ENCODE results near the gene TBL3.

Gene TBL3

GRCh38 chr16:1942047-1942809, 29.6 kb upstream of the TBL3 start:
- H3K27ac ChIP-seq = no peak overlapping the region; the same call in 1 of the 2 replicates
- no peak for TF ChIP-seq CTCF (IDR thresholded peaks at IDR 0.05; ENCODE audit: low read depth, low read length)
- no peaks in the 10 kb centered on the region for H3K9me3 ChIP-seq (ENCODE audit: severe bottlenecking)
- H3K4me3 ChIP-seq (ENCODE audit: low read depth, low read length) = peak overlapping the region; percentile 76
- DNase-seq = no peak
- H3K36me3 ChIP-seq = peaks cover 16% of the 10 kb centered on the region
- no peaks in the 10 kb centered on the region for H3K27me3 ChIP-seq (ENCODE audit: insufficient read depth, low read depth, severe bottlenecking)

DNA sequence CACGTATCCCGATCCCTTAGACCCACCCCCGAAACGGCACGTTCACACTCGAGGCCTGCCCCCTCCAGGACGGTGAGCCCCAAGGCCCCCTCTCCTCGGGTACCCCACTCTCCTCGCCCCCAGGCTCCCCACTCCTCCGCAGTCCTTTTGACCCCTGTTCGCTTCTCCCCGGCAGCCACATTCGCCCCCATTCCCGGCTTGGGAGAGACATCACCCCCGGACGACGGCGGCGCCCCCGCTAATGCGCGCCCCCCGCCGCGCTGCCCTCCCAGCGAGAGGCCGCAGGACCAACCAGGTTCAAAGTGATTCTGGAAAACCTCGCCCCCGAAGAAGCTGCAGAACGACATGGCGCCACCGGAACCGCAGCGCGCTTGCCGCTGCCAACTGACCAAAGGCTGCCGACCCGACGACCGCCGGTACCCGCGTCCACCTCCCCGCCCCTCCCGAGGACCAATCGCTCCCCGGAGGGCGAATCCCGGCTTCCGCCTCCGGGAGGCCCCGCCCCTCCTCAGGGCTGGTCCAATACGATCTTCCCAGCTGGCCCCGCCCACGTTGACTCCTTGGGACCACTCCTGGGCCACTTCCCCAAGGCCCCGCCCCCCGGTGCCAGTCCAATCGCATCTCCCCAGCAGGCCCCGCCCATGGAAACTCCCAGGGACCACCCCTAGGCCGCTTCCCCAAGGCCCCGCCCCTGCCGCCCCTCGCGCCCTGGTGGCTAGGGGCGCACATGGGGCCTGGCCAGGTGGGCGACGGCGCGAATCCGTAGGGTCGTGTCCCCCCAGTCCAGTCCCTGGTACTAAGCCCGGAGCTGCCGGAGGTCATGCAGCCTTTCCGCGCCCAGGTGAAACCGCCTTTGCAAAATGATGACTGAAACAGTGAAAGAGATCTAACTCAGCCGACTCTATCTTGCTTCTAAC, 28.8 kb upstream of the TBL3 start, which contains the start of gene MSRB1:
Gene MSRB1, minus strand, starts transcription at position 390 of the 917 bp plus-strand sequence. Its CDS starts 43 bp downstream, at position 347.
- Histone ChIP-seq H3K36me3 (peaks cover 15% of the 10 kb centered on the region), H3K4me3 (ENCODE audit: low read depth, low read length) (peak within 1 kb of the TSS; percentile 76), H3K9me3 (ENCODE audit: severe bottlenecking) (no peaks in the 10 kb centered on the region), H3K27ac (peak within 1 kb of the TSS; percentile 16; the same call in 1 of the 2 replicates), H3K27me3 (ENCODE audit: insufficient read depth, low read depth, severe bottlenecking) (no peaks in the 10 kb centered on the region)
- no peak for TF ChIP-seq CTCF (IDR thresholded peaks at IDR 0.05; ENCODE audit: low read depth, low read length)
- peak; percentile 99 for DNase-seq

- no peak for DNase-seq
- Histone ChIP-seq H3K27me3 (ENCODE audit: insufficient read depth, low read depth, severe bottlenecking) (no peaks in the 10 kb centered on the region), H3K4me3 (ENCODE audit: low read depth, low read length) (no peak overlapping the region), H3K36me3 (peaks cover 4% of the 10 kb centered on the region), H3K9me3 (ENCODE audit: severe bottlenecking) (no peaks in the 10 kb centered on the region), H3K27ac (no peak overlapping the region)
- TF ChIP-seq CTCF (IDR thresholded peaks at IDR 0.05; ENCODE audit: low read depth, low read length) = no peak
Measured at GRCh38 chr16:1944612-1945199, 27.1 kb upstream of the TBL3 start.

DNA sequence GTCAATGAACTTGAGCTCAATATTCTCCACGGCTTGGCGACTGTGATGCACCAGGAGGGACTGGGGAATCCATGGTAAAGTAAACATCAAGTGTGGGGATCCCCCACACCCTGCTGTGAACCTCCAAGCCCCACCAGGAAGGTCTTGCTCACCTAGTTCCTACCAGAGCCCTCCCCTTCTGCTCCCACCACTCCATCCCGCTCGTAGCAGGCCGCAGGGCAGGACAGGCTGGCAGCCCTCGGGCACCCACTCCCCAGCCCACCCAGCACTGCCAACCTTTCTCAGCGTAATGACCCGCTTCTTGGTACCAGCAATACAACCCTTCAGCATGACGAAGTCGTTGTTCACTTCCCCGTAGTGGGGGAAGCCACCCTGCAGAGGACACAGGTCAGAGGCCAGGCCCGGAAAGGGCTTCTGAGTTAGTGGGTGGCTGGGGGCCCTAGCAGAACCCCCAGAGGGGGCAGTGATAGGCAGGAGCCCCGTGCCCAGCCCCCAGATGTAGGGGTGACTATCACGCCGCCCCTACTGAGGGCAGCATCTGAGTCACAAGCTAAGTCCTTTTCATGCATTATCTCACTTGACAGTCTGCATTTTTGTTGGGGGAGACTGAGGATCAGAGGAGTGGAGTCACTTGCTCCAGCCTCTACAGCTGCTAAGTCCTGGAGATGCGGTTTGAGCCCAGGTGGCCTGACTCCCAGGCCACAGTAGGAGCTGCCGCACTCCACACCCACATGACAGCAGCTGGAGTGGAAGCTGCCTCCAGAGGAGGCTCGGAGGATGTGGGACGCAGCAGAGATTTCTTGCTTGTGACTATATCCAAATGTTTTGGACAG, 26.1 kb upstream of the TBL3 start:
- Histone ChIP-seq H3K27me3 (ENCODE audit: insufficient read depth, low read depth, severe bottlenecking) (no peaks in the 10 kb centered on the region), H3K27ac (no peak overlapping the region), H3K36me3 (no peaks in the 10 kb centered on the region), H3K4me3 (ENCODE audit: low read depth, low read length) (no peak overlapping the region), H3K9me3 (ENCODE audit: severe bottlenecking) (no peaks in the 10 kb centered on the region)
- no peak for TF ChIP-seq CTCF (IDR thresholded peaks at IDR 0.05; ENCODE audit: low read depth, low read length)
- no peak for DNase-seq
